NCI-H510A (cell line): ENCODE results near the gene NEURL1.
"Not testable (repeated sequence)": the region's sequence is repeated elsewhere in the genome, so short reads cannot be mapped to it uniquely, and the experiment has no call there.

Experiments used
- DNase-seq: peaks from one replicate; lab custom pipeline; 2025; lab: John Stamatoyannopoulos, UW

NEURL1 gene

DNA sequence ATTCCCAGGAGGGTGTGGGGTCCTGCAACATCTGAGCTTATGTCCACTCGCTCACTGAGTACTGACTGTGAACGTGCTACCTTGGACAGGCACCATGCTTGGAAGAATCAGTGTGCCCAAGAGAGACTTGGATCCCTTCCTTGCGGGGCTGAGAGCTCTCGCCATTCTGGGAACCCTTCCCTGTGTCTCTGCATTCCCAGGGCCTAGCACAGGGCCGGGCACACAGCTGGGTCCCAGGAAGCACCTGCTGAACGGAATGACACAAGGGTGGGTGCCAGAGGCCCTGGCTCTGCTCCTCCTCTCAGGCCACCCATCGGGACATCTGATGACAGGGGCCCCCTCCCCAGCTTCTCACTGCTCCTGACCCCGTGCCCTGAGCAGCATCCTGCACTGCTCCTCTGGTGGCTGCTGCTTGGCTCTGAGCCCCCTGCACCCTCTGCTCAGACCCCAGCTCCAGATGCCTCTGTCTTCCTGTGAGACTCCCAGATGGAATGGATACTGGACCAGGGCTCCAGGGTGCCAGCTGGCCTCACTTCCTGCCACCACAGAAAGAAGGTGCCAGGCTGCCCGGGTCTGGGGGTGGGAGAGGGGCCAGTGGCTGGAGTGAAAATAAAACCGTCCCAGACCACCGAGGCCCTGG lies 129.6 kb downstream of the NEURL1 start:
- no peak for DNase-seq

DNA sequence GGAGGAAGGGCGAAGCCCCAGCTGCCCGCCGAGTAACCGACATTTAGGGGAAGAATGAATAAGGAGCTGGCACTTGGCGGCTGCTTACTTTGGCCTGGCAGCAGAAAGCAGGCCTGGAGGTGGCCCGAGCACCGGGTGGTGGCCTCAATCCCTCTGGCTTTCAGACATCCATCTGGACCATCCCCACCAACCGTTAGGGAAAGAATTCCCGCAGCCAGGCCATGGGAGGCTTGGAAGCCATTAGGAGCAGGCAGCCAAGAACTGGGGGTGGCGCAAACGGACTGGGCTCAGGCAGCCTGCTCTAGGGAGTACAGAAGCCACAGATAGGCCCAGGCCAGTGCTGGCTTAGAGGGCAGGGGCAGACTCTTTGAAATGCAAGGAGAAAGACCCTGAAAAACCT lies 132.7 kb downstream of the NEURL1 start:
- no peak for DNase-seq

DNA sequence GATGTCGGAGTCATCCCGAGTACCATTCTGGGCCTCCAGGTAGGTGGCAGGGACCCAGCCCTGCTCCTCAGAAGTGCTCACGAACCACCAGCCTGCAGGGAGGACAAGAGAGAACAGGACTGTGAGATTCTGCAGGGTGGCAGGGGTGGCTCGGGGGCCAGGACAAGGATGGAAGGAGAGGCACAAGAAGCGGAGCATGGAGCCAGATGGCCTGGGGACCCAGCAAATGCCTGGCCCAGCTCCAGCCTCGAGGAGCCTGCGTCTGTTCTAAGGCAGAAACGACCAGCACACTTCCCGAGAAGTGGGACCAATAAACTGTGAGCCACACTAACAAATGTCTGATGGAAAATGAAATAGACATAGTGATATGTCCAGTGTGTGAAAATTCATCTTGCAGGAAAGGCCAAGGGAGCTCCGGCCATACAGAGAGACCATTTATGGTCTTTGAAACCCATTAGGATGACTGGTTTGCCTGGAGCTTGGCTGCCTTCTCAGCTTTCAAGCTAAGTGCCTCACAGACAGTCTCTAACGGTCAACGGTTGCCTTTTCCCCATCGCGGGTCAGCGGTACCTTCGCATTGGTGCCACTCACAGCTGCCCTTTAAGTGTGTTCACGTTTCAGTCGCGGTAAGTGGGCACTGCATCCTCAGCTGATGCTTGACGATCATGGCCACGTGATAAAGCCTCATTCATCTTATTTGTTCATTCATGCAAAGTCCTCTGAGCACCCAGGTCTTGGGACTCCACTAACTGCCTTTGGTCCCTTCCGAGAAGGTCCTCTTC lies 133.8 kb downstream of the NEURL1 start:
- peak; percentile 22 for DNase-seq

- DNase-seq, result no peak
Observed at GRCh38 chr10:103627893-103628292, 134.4 kb downstream of the NEURL1 start.

GRCh38 chr10:103629581-103629980 lies 136.1 kb downstream of the NEURL1 start:
- no peak for DNase-seq

GRCh38 chr10:103630156-103630555 lies 136.7 kb downstream of the NEURL1 start:
- no peak for DNase-seq

GRCh38 chr10:103632247-103632642 lies 138.7 kb downstream of the NEURL1 start:
- no peak for DNase-seq

DNA sequence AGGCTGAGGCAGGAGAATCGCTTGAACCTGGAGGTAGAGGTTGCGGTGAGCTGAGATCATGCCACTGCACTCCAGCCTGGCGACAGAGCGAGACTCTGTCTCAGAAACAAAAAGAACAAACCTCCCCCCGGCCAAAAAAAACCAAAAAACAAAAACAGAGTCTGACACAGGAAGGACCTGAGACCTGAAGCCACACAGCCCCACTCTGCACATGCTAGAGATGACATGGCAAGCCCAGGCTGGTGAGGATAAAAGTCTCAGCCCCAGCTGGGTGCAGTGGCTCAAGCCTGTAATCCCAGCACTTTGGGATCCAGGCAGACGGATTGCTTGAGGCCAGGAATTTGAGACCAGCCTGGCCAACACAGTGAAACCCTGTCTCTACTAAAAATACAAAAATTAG lies 139.4 kb downstream of the NEURL1 start:
- not testable (repeated sequence) for DNase-seq

GRCh38 chr10:103633846-103634245 lies 140.3 kb downstream of the NEURL1 start:
- no peak for DNase-seq

GRCh38 chr10:103635580-103635979 lies 142.1 kb downstream of the NEURL1 start:
- no peak for DNase-seq

DNA sequence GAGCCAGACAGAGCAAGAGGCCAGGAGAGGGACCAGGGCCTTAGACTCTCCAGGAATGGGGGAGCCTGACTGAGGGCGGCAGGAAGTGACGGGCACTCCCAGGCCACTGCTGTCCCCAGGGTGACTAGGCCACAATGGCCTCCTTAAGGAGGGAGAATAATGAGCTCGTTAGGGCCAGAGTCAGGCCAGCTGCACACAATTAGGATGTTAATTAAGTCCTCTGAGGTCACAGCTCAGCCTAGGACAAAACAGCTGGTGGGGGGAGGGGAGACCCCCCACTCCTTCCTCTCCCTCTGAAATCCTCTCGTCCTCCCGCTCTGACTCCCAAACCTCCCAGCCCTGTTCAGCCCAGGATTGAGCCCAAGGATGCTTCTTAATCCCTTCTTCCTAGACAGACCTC lies 143.0 kb downstream of the NEURL1 start:
- DNase-seq, result no peak

DNA sequence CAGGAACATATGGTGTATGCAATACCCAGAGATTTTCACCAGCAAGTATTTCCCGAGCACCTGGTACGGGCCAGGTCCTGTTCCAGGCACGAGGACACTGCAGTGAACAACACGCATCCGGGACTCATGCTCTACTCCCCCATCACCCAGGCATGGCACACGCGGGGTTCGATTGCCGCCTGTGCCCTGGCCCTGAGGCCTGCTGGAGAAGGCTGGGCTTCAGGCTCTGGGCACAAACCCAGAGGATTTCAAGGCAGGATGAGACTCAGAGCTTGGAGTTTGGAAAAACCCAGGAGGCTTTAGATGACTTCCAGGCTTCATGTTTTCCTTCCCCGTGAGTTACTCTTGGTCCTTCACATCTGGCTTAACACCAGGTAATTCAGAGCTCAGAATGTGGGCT lies 143.5 kb downstream of the NEURL1 start:
- DNase-seq, result no peak

DNA sequence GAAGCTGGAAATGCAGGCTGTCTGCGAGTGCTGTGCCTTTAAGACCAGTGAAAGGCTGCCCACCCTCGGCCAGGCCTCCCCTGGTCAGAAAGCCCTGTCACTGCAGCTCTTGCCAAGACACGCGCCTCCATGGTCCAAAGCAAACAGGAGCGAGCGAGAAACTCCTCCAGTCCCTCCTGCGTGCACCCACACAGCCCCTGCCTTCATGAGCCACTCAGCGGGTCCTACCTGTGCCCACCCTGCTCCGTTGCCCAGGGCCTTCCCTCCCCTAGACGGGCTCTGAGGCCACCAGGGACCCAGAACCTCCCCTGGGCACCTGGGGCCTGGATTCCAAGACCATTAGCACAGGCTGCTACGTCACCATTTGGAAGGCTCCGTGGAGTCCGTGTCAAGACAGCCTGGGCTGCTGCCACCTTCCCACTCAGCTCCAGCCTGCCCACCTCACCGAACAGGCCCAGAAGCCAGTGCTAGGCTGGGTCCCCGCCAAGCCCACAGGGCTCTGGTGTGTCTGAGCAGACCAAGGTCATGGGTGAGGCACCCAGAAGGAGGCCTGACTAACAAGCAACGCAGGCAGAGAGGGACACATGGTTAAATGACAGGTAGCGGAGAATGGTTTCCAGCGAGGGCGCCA lies 144.5 kb downstream of the NEURL1 start:
- DNase-seq, result no peak

- no peak for DNase-seq
Observed at GRCh38 chr10:103638948-103639347, 145.4 kb downstream of the NEURL1 start.

DNA sequence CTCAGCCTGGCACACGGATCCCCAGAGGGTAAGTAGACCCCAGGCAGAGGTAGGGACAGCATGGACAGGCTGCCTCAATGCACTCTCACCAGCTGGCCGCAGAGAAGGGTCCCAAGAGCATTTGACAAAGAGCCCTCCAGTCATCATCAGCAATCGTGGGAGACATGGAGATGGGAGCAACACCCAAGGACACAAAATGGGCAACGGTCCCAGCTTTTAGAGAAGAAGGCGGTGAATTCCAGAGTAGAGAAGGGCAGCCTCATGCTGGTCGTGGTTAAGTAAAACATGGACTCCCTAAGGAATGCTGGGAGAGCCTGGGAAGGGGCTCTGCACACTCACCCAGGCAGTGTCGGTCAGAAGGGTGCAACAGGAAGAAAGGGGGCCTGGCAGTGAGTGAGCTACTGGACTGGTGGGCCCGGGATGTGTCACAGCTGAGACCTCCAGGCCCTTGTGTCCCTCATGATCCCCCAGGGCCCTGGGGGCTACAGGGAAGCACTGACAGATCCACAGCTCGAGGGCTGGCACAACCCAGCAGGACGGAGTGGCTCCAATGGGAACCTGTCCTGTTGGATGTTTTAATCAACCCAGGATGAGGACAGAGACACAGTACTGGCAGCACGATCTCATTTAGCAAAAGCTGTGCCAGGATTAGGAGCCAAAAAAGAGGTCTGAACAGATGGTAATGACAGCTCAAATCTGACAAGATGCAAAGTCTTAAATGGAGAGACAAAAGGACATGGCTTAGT lies 147.1 kb downstream of the NEURL1 start:
- DNase-seq, result no peak

DNA sequence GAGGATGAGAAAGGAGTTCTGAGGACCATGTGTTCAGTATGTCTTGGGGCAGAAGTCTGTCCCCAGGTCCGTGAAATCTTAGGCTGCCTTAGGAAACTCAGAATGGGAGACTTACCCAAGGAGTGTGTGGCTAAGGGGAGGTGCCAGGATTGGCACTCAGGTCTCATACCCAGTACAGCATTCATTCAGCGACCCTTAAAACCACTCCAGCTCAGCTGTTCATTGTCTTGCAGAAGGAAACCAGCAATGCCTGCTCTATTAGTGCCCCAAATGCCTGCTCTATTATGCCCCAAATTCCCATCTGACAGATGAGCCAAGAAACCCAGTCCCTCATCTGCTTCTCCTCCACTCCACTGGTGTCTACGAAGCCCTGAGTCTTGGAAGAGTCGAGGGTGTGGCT lies 147.8 kb downstream of the NEURL1 start:
- DNase-seq, result no peak
